GM10266 (cell line): ENCODE measurements around the gene MAD1L1.

Experiments
- DNase-seq: peaks from one replicate; pipeline ENCODE4 v3.0.0; 2012; ENCODE audit errors: extremely low spot score
- CTCF ChIP-seq: IDR thresholded peaks from 2 replicates; pipeline ENCODE4 v1.5.1; 2012; ENCODE audit warnings: mild to moderate bottlenecking, low read depth; ENCODE audit not compliant: control insufficient read depth, insufficient read depth; ENCODE audit errors: missing control alignments

The MAD1L1 gene

GRCh38 chr7:1919539-1920265 lies 313.0 kb downstream of the MAD1L1 start:
- no peak for DNase-seq
- TF ChIP-seq CTCF = no peak

GRCh38 chr7:1918881-1919525 lies 313.7 kb downstream of the MAD1L1 start:
- TF ChIP-seq CTCF = no peak
- no peak for DNase-seq

- no peak for TF ChIP-seq CTCF
- DNase-seq = no peak
Observed at GRCh38 chr7:1918063-1918645, 314.6 kb downstream of the MAD1L1 start.

GRCh38 chr7:1917221-1918062 lies 315.3 kb downstream of the MAD1L1 start:
- TF ChIP-seq CTCF = no peak

GRCh38 chr7:1916601-1916970 lies 316.2 kb downstream of the MAD1L1 start:
- no peak for TF ChIP-seq CTCF

More at GRCh38 chr7:1917221-1918062, 315.3 kb downstream of the MAD1L1 start:
- DNase-seq = no peak

GRCh38 chr7:1915956-1916600 lies 316.7 kb downstream of the MAD1L1 start:
- DNase-seq = no peak
- no peak for TF ChIP-seq CTCF

More at GRCh38 chr7:1916601-1916970, 316.2 kb downstream of the MAD1L1 start:
- DNase-seq = no peak
